Mammary epithelial cell (primary cell): ENCODE data around the gene PSG4.
"Not testable (repeated sequence)": the region's sequence is repeated elsewhere in the genome, so short reads cannot be mapped to it uniquely, and the experiment has no call there.

ENCODE experiments used
- EZH2 ChIP-seq: IDR thresholded peaks from 2 replicates; pipeline ENCODE4 v1.6.1; 2012; ENCODE audit warnings: low read length, inconsistent platforms, borderline replicate concordance
- TF ChIP-seq, protein P1 (sequence below), 2 donors: IDR thresholded peaks in 1 of 2; conservative IDR thresholded peaks in 1 of 2; 2 replicates each; pipeline ENCODE4 v1.5.1; 2011 to 2012; ENCODE audit warnings: inconsistent platforms in 2 of 2, low read length in 2 of 2, mild to moderate bottlenecking in 2 of 2, control low read depth in 1 of 2, low read depth in 1 of 2; ENCODE audit not compliant: insufficient read depth in 1 of 2; ENCODE audit errors: extremely low read depth in 1 of 2

DNA sequence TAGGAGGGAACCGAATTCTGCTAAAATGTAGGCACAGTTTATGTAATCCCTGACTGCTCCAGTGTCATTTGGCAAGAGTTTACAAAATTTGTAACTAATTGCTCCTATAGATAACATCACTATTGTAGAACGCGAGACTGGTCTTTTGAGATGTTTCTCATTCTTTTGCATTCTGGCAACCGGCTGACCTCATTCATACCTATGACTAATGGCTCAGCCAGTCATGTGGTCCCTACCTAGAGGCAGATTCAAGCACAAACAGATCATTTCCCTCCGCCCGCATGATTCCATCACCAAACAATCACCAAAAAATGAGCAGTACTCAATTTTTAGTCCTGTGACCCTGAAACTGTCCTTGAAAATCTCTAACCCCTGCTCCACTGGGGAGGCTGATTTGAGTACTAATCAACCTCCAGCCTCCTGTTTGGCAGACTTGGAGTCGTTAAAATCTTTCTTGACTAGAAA is 4.1 kb downstream of the PSG4 start:
- TF ChIP-seq, protein P1, sequence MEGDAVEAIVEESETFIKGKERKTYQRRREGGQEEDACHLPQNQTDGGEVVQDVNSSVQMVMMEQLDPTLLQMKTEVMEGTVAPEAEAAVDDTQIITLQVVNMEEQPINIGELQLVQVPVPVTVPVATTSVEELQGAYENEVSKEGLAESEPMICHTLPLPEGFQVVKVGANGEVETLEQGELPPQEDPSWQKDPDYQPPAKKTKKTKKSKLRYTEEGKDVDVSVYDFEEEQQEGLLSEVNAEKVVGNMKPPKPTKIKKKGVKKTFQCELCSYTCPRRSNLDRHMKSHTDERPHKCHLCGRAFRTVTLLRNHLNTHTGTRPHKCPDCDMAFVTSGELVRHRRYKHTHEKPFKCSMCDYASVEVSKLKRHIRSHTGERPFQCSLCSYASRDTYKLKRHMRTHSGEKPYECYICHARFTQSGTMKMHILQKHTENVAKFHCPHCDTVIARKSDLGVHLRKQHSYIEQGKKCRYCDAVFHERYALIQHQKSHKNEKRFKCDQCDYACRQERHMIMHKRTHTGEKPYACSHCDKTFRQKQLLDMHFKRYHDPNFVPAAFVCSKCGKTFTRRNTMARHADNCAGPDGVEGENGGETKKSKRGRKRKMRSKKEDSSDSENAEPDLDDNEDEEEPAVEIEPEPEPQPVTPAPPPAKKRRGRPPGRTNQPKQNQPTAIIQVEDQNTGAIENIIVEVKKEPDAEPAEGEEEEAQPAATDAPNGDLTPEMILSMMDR (conservative IDR thresholded peaks at IDR 0.05 in 1 of 2, IDR thresholded peaks at IDR 0.05 in 1 of 2; ENCODE audit: extremely low read depth in 1 of 2, insufficient read depth in 1 of 2, low read depth in 1 of 2, low read length in 2 of 2), result not testable (repeated sequence)
- not testable (repeated sequence) for TF ChIP-seq EZH2
